Spleen (tissue), 11 donors: ENCODE measurements around the gene CFAP251. TPM values are rescaled to one million over a fixed set of nuclear protein-coding genes. Genes with fewer than 3 reads are reported as not detected.
A peak's percentile ranks its signal among the peaks of the same experiment; 100 is the strongest.

Experiments
- DNase-seq: peaks from one replicate; pipeline ENCODE4 v3.0.0-alpha.2; 2020
- H3K27ac ChIP-seq, 8 donors: fragments of 200-600 bp; sonication (generic) in 7 of 8; 1 replicate in 4 of 8; 2 replicates in 4 of 8; pipeline versions ENCODE4 v1.5.0 to v1.8.0; 2016 to 2021; ENCODE audit warnings: inconsistent platforms in 4 of 8, mild to moderate bottlenecking in 4 of 8, moderate library complexity in 1 of 8
- H3K27me3 ChIP-seq, 7 donors: fragments of 200-600 bp; sonication (generic) in 6 of 7; replicated peaks in 1 of 7; 1 replicate in 4 of 7; 2 replicates in 3 of 7; pipeline versions ENCODE4 v1.5.0 to v1.8.0; 2016 to 2021; ENCODE audit warnings: inconsistent platforms in 3 of 7, mild to moderate bottlenecking in 1 of 7
- H3K36me3 ChIP-seq, 6 donors: fragments of 200-600 bp; sonication (generic) in 5 of 6; 1 replicate in 4 of 6; 2 replicates in 2 of 6; pipeline versions ENCODE4 v1.5.0 to v1.8.0; 2016 to 2021; ENCODE audit warnings: inconsistent platforms in 2 of 6
- H3K4me1 ChIP-seq, 6 donors: fragments of 200-600 bp; sonication (generic) in 5 of 6; 1 replicate in 3 of 6; 2 replicates in 3 of 6; pipeline versions ENCODE4 v1.5.0 to v1.8.0; 2016 to 2021; ENCODE audit warnings: inconsistent platforms in 3 of 6
- H3K4me3 ChIP-seq, 8 donors: fragments of 200-600 bp; sonication (generic) in 7 of 8; 1 replicate in 4 of 8; 2 replicates in 4 of 8; pipeline versions ENCODE4 v1.5.0 to v1.8.0; 2016 to 2021; ENCODE audit warnings: inconsistent platforms in 4 of 8, mild to moderate bottlenecking in 4 of 8, moderate library complexity in 2 of 8
- H3K9me3 ChIP-seq, 8 donors: fragments of 200-600 bp; sonication (generic) in 7 of 8; 1 replicate in 4 of 8; 2 replicates in 4 of 8; pipeline versions ENCODE4 v1.5.0 to v1.8.0; 2016 to 2021; ENCODE audit warnings: inconsistent platforms in 4 of 8
- POLR2A ChIP-seq, 3 donors: fragments of 450-650 bp; IDR thresholded peaks; one replicate each; pipeline ENCODE4 v1.5.1; 2017; ENCODE audit warnings: antibody characterized with exemption in 3 of 3, mild to moderate bottlenecking in 1 of 3
- POLR2AphosphoS5 ChIP-seq, 3 donors: sonication (generic); formaldehyde crosslinking; IDR thresholded peaks; one replicate each; pipeline ENCODE4 v1.5.1; 2017; ENCODE audit warnings: antibody characterized with exemption in 3 of 3
- WGBS, 5 donors: extraction: QIAGEN DNeasy Blood & Tissue Kit in 3 of 5; methylation state at CpG; one replicate each; pipeline versions ENCODE4 v1.1.5 to v1.1.7; 2013 to 2018; 5-methylcytosine and 5-hydroxymethylcytosine counted together
- intact Hi-C: fragments of 100-400 bp; cut with DNase I; formaldehyde crosslinking; loops from one replicate; pipeline ENCODE4 v1.15.0; 2023; ENCODE audit warnings: low total_unique reads
- polyA plus RNA-seq, 3 donors: library from polyadenylated mRNA; stranded (reverse); fragments of 200-250 nt; gene quantifications; one replicate each; pipeline ENCODE4 v1.2.1, GENCODE V29; 2013
- total RNA-seq, 7 donors: library from RNA; depleted of rRNA in 3 of 7; stranded (reverse); fragments of >200 nt in 3 of 7; fragmentation: NEBNext Ultra II Directional in 4 of 7; extraction: Animal tissue kit (Norgen Biotek cat#: 25700) in 4 of 7; gene quantifications; one replicate each; pipeline versions ENCODE4 v1.1.0 to v1.2.1, GENCODE V29; 2016 to 2021
- TF ChIP-seq, protein P1 (sequence below), 11 experiments: fragments of 200-600 bp in 7 of 11; fragments of 450-650 bp in 4 of 11; sonication (generic) in 4 of 11; IDR thresholded peaks in 8 of 11; conservative IDR thresholded peaks in 3 of 11; 1 replicate in 7 of 11; 2 replicates in 4 of 11; pipeline versions ENCODE4 v1.4.0 to v1.8.0; 2016 to 2021; ENCODE audit warnings: antibody characterized with exemption in 11 of 11, inconsistent platforms in 4 of 11, mild to moderate bottlenecking in 1 of 11
- donor health status: healthy with polysubstance abuse.
- donor health status: DM: no; HTN: no; CAD: no; lungs with moderate emphysema.
- donor health status: DM: no; HTN: no; CAD: no.
- donor health status: Bipolar disorder and iron deficiency.
- donor health status: healthy.
- donor health status: DM: no; HTN: no; CAD: no.
- donor health status: DM: yes; HTN: yes; CAD: no.

The CFAP251 gene
- total and polyA plus RNA-seq, 10 donors = 1.3 to 10.5 (median 3.6) TPM

GRCh38 chr12:121930862-121931261, 12.5 kb downstream of the CFAP251 start:
- no peak for DNase-seq

GRCh38 chr12:121932176-121932536, 13.8 kb downstream of the CFAP251 start:
- Histone ChIP-seq H3K36me3 (peaks cover 0 to 11% (median 0%) of the 10 kb centered on the region in 6 donors), H3K4me3 (peak overlapping the region in 1 of 8 donors; percentile 19), H3K27ac (peak overlapping the region in 2 of 8 donors; percentile 19 to 48), H3K9me3 (peaks cover 0 to 3% (median 0%) of the 10 kb centered on the region in 8 donors), H3K27me3 (no peaks in the 10 kb centered on the region), H3K4me1 (peaks cover 7 to 25% (median 16%) of the 10 kb centered on the region in 6 donors)
- intact Hi-C loops = no loop called here
- DNase-seq = no peak
- WGBS, 5 donors = 92 to 100% (median 96%) methylated on average over 3 of the region's 3 CpGs
- TF ChIP-seq, protein P1, sequence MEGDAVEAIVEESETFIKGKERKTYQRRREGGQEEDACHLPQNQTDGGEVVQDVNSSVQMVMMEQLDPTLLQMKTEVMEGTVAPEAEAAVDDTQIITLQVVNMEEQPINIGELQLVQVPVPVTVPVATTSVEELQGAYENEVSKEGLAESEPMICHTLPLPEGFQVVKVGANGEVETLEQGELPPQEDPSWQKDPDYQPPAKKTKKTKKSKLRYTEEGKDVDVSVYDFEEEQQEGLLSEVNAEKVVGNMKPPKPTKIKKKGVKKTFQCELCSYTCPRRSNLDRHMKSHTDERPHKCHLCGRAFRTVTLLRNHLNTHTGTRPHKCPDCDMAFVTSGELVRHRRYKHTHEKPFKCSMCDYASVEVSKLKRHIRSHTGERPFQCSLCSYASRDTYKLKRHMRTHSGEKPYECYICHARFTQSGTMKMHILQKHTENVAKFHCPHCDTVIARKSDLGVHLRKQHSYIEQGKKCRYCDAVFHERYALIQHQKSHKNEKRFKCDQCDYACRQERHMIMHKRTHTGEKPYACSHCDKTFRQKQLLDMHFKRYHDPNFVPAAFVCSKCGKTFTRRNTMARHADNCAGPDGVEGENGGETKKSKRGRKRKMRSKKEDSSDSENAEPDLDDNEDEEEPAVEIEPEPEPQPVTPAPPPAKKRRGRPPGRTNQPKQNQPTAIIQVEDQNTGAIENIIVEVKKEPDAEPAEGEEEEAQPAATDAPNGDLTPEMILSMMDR (IDR thresholded peaks at IDR 0.05 in 8 of 11, conservative IDR thresholded peaks at IDR 0.05 in 3 of 11) = no peak
- TF ChIP-seq POLR2AphosphoS5 (IDR thresholded peaks at IDR 0.05) = no peak
- no peak for TF ChIP-seq POLR2A (IDR thresholded peaks at IDR 0.05)

More at GRCh38 chr12:121930862-121931261, 12.5 kb downstream of the CFAP251 start:
- TF ChIP-seq, protein P1 (IDR thresholded peaks at IDR 0.05 in 8 of 11, conservative IDR thresholded peaks at IDR 0.05 in 3 of 11) = no peak
- TF ChIP-seq POLR2AphosphoS5 (IDR thresholded peaks at IDR 0.05) (no peak), POLR2A (IDR thresholded peaks at IDR 0.05) (no peak)
- H3K36me3 ChIP-seq = peaks cover 0 to 7% (median 0%) of the 10 kb centered on the region in 6 donors
- intact Hi-C loops = no loop called here
- H3K4me1 ChIP-seq = peaks cover 13 to 35% (median 23%) of the 10 kb centered on the region in 6 donors
- peak overlapping the region in 2 of 8 donors; percentile 19 to 48 for H3K27ac ChIP-seq
- no peaks in the 10 kb centered on the region for H3K9me3 ChIP-seq
- WGBS, 5 donors = 80 to 91% (median 89%) methylated on average over 4 of the region's 4 CpGs
- H3K4me3 ChIP-seq = no peak overlapping the region
- no peaks in the 10 kb centered on the region for H3K27me3 ChIP-seq

GRCh38 chr12:121932914-121933521, 14.6 kb downstream of the CFAP251 start:
- H3K27ac ChIP-seq = peak overlapping the region in 2 of 8 donors; percentile 19 to 48
- H3K27me3 ChIP-seq = no peaks in the 10 kb centered on the region
- H3K9me3 ChIP-seq = peaks cover 0 to 4% (median 0%) of the 10 kb centered on the region in 8 donors
- intact Hi-C loops = no loop called here
- WGBS, 5 donors = 88 to 93% (median 91%) methylated on average over 4 of the region's 4 CpGs
- peaks cover 0 to 17% (median 8%) of the 10 kb centered on the region in 6 donors for H3K4me1 ChIP-seq
- no peak overlapping the region for H3K4me3 ChIP-seq
- peaks cover 0 to 14% (median 0%) of the 10 kb centered on the region in 6 donors for H3K36me3 ChIP-seq
- TF ChIP-seq, protein P1 (IDR thresholded peaks at IDR 0.05 in 8 of 11, conservative IDR thresholded peaks at IDR 0.05 in 3 of 11) = no peak
- no peak for TF ChIP-seq POLR2AphosphoS5 (IDR thresholded peaks at IDR 0.05)
- TF ChIP-seq POLR2A (IDR thresholded peaks at IDR 0.05) = no peak
- DNase-seq = no peak

- no peak overlapping the region for H3K4me3 ChIP-seq
- 87 to 91% (median 89%) methylated on average over 17 of the region's 17 CpGs for WGBS, 5 donors
- H3K9me3 ChIP-seq = peaks cover 0 to 4% (median 0%) of the 10 kb centered on the region in 8 donors
- no peak for TF ChIP-seq POLR2A (IDR thresholded peaks at IDR 0.05)
- TF ChIP-seq POLR2AphosphoS5 (IDR thresholded peaks at IDR 0.05) = no peak
- TF ChIP-seq, protein P1 (IDR thresholded peaks at IDR 0.05 in 8 of 11, conservative IDR thresholded peaks at IDR 0.05 in 3 of 11) = no peak
- H3K27me3 ChIP-seq = no peaks in the 10 kb centered on the region
- H3K27ac ChIP-seq = no peak overlapping the region
- intact Hi-C loops = no loop called here
- H3K36me3 ChIP-seq = peaks cover 0 to 14% (median 0%) of the 10 kb centered on the region in 6 donors
- peaks cover 0 to 14% (median 8%) of the 10 kb centered on the region in 6 donors for H3K4me1 ChIP-seq
- no peak for DNase-seq
Observed at GRCh38 chr12:121933522-121934308, 15.3 kb downstream of the CFAP251 start.
